CD4-positive, alpha-beta T cell treated with Interleukin-10 for 1 hour (primary cell): ENCODE measurements around the gene AZIN2.
"Not testable (repeated sequence)": the region's sequence is repeated elsewhere in the genome, so short reads cannot be mapped to it uniquely, and the experiment has no call there.

Source experiments
- DNase-seq: peaks from one replicate; pipeline ENCODE4 v3.0.0-alpha.2; 2020

The AZIN2 gene

DNA sequence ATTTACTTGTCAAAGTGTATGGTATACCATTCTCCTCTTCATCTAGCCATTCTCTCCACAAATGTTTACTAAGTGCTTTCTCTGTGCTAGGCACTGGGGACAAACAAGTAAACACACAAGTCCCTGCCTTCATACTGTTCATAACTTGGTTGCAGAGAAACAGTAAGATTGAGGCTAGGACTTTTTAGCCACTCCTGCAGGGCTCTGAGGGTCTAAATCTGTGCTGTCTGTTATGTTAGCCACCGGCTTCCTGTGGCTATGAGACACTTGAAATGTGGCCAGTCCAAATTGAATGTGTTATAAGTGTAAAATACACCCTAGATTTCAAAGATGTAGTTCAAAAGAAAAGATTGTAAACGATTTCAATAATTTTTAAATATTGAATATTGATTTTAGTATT is 50.2 kb downstream of the AZIN2 start:
- DNase-seq, result no peak

GRCh38 chr1:33132549-33132948 is 51.6 kb downstream of the AZIN2 start:
- no peak for DNase-seq

GRCh38 chr1:33133478-33134105 is 52.6 kb downstream of the AZIN2 start:
- no peak for DNase-seq

- not testable (repeated sequence) for DNase-seq
Observed at GRCh38 chr1:33136041-33136440, 55.1 kb downstream of the AZIN2 start.

- peak; percentile 30 for DNase-seq
Observed at GRCh38 chr1:33137800-33138199, 56.8 kb downstream of the AZIN2 start.

DNA sequence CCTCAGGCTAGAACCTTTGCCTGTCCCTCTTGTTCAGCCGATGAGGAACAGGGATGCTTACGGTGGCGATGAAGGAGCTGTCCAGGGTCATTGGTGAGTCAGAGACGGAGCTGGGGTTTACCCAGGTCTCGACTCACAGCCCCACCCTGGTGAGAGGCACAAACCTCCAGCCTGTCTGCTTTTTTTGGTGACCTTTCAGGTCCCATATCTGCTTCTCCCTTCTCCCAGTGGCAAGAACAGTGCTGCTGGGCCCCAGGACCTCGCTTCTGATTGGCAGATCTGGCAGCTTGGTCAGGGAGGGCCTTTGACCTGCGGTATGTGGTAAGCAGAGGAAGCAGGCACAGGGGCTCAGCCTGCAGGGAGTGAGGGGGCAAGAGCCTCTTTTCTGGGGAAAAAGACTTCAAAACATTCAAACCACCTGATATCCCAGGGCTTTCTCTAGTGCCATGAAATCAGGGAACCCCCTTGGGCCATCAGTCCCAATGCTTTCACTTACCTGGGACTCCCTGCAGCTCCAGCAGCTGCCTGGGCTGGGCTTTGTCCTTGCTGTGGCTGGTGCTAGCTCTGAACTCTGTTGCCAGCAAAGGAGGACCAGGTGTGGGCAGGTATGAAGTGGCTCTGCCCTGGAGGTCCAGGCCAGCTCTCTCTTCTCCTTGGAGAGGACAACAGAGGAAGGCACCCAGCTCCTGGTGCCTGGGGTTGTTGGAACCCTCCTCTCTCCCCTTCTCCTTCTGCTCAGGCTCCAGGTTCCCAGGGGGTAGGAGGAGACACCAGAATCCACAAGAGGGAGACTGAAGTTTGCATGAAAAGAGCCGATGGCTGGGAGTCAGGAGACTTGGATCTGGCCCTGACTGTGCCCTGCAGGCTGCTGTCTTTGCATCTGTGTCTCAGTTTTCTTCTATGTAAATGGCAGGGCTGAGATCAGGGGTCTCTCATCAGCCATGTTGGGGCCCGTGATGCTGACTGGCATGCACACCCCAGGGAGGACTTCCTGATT is 59.5 kb downstream of the AZIN2 start:
- DNase-seq, result no peak

- no peak for DNase-seq
Observed at GRCh38 chr1:33141216-33141615, 60.3 kb downstream of the AZIN2 start.

DNA sequence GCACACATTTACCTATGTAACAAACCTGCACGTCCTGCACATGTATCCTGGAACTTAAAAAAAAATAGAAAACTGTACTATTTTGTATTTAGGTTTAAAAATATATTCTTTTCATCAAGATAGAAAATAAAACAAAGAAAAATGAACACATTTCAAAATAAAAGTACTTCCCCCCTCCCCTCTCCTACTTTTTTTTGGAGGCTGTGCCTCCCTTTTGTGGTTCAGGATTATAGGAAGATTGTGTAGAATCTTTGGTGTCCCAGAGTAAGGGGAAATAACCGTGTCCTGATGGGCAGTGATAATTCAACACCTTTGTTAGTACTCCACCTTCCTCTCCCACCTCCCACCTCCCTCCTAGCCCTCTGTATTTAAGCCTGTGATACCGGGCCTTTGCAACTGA is 60.8 kb downstream of the AZIN2 start:
- DNase-seq, result no peak

DNA sequence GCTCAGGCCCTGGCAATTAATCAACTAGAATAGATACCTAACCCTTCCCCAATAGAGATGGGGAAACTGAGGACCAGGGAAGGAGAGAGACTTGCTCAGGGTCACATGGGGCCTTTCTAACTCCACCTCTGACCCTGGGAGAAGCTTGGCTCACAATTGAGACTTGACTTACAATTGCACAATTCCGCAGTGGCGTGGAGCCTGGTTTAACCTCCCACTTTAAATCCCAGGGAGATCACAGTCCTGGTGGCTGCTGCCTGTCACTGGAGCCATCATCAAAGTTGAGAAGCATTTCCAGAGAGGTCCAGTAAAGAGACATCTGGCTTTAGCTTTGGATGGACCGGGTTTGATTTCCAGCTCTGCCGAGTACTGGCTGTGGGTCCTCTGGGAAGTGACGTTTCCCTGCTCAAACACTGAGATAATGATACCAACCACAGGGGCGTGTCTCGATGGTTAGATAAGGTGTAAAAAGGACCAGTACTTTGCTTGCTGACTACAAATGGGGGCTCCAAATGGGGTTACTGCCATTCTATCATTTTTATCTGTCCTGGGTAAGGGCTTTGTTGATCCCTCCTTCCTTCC is 61.6 kb downstream of the AZIN2 start:
- DNase-seq, result no peak

DNA sequence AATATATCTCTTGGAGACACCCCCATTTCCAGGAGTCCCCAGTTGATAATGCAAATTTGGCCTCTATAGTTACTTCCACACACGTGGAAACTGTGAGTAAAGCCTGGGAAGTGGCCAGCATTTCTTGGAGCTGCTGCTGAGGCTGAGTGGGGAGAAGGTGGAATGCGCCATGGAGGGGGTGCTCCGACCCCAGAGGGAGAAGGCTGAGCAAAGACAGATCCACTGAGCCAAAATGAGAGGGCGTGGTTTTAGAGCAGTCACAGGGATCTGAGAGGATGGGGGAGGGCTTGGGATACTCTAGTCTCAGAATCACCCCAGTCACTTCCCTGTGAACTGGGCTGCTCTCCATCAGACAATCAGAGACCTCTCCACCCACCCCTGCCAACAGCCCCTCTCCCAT is 62.2 kb downstream of the AZIN2 start:
- no peak for DNase-seq

DNA sequence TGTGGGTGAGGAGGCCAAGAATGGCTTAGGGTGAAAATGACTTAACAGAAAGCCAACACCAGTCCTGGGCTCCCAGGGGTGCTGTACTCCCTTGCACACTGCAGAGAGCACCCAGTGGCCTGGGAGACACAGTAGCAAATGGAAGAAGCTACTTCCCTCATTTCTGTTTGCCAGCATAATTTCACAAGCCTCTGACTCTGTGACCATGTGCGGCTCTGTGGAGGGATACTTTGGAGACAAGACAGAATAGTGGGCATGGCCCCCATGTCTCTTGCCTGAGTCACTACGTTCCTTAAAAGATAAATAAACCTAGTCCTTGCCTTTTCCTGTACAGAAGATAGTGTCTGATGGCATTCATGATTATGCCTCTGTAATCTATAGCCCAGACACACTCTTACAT is 62.7 kb downstream of the AZIN2 start:
- no peak for DNase-seq

GRCh38 chr1:33146003-33146402 is 65.0 kb downstream of the AZIN2 start:
- DNase-seq, result no peak

- DNase-seq, result no peak
Observed at GRCh38 chr1:33147275-33147996, 66.5 kb downstream of the AZIN2 start.

GRCh38 chr1:33147997-33148314 is 67.0 kb downstream of the AZIN2 start:
- DNase-seq, result peak; percentile 40

GRCh38 chr1:33148615-33149014 is 67.7 kb downstream of the AZIN2 start:
- no peak for DNase-seq

- DNase-seq, result no peak
Observed at GRCh38 chr1:33149453-33150190, 68.7 kb downstream of the AZIN2 start.

DNA sequence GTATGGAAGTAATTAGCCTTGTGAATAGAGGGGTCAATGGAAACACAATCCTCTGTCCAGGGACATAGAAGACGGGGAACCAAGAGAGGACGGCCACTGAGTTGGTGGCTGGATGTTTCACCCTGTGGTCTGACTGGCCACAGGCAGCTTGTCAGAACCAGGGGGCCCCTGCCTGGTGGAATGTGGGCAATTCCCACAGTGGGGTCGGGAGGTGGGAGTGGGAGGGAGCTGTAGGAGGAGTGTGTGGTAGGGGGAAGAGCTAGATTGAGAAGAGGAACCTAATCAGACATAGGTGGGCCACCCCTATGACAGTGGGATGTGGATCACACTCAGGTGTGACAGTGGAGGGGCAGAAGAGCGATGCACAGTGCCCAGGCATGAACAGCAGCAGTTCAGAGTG is 69.6 kb downstream of the AZIN2 start:
- no peak for DNase-seq

GRCh38 chr1:33151116-33151515 is 70.2 kb downstream of the AZIN2 start:
- no peak for DNase-seq

DNA sequence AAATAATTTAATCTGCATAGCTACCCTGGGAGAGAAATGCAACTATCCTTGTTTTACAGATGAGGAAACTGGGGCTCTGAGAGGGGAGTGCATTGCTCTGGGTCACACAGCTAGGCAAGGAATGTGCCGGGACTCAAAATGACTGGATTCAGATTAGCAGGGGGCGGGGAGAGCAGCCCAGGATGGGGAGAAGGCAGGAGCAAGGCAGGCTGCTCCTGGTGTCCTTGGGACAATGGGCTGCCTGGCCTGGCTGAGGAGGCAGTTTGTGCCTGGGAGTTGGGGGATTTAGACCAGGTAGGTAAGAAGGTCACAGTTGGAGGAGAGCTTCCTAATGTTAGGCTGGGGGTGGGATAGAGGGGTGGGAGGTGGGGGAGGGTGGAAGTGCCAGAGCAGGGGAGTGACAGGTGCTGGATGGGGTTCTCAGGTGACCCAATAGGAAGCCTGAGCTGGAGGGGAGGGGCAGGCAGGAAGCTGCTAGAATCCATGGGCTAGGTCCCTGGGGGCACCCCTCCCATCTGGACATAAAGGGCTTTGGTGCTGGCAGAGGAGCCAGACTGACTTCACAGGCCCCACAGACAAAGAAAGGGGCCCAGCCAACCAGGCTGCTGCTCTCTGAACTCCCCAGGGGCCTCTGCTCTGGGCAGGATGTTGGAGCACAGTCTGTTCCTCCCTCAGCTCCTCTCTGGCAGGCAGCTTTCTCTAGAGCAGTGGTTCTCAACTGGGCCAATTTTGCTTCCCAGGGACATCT is 71.9 kb downstream of the AZIN2 start:
- DNase-seq, result no peak

- DNase-seq, result no peak
Observed at GRCh38 chr1:33153650-33154049, 72.7 kb downstream of the AZIN2 start.

- no peak for DNase-seq
Observed at GRCh38 chr1:33155877-33156538, 75.1 kb downstream of the AZIN2 start.
